CD4-positive, alpha-beta memory T cell (primary cell): ENCODE measurements around the gene ABCB9. TPM values are rescaled to one million over a fixed set of nuclear protein-coding genes. Genes with fewer than 3 reads are reported as not detected.

Experiments
- CTCF ChIA-PET: fragments of 350-600 bp; sonication (Branson Sonifier 250); formaldehyde crosslinking; loops from one replicate; lab custom pipeline; 2021; ENCODE audit warnings: inconsistent platforms; ENCODE audit not compliant: partially characterized antibody; lab: Charles Lee
- POLR2A ChIA-PET: fragments of 350-600 bp; sonication (Branson Sonifier 250); formaldehyde crosslinking; loops from one replicate; lab custom pipeline; 2021; ENCODE audit not compliant: partially characterized antibody; lab: Charles Lee
- DNase-seq, 5 donors: peaks; one replicate each; pipeline versions ENCODE4 v3.0.0 to v3.0.0-alpha.2; 2020 to 2022; ENCODE audit warnings: mixed read lengths in 1 of 5
- H3K27ac ChIP-seq: one replicate; pipeline ENCODE4 v1.7.0; 2013; ENCODE audit warnings: low read depth, low read length
- H3K27me3 ChIP-seq: 2 replicates; pipeline ENCODE4 v1.7.0; 2013; ENCODE audit warnings: mild to moderate bottlenecking, low read length, moderate library complexity; ENCODE audit not compliant: insufficient read depth
- H3K36me3 ChIP-seq: 2 replicates; pipeline ENCODE4 v1.7.0; 2013; ENCODE audit warnings: mild to moderate bottlenecking, low read length, moderate library complexity; ENCODE audit not compliant: insufficient read depth
- H3K4me1 ChIP-seq: 2 replicates; pipeline ENCODE4 v1.7.0; 2013; ENCODE audit warnings: mild to moderate bottlenecking, low read length, moderate library complexity; ENCODE audit not compliant: insufficient read depth
- H3K4me3 ChIP-seq, 2 donors: one replicate each; pipeline ENCODE4 v1.7.0; 2013; ENCODE audit warnings: low read length in 2 of 2, mild to moderate bottlenecking in 1 of 2
- H3K9me3 ChIP-seq, 2 donors: one replicate each; pipeline ENCODE4 v1.7.0; 2013; ENCODE audit warnings: low read length in 2 of 2, control low read depth in 1 of 2; ENCODE audit not compliant: control insufficient read depth in 1 of 2
- H3K27ac Mint-ChIP-seq, 7 donors: one replicate each; pipeline ENCODE4 v1.8.0; 2020 to 2021; ENCODE audit warnings: mixed read lengths in 7 of 7, mild to moderate bottlenecking in 6 of 7, inconsistent platforms in 3 of 7, moderate library complexity in 3 of 7
- H3K27me3 Mint-ChIP-seq, 2 donors: one replicate each; pipeline ENCODE4 v1.8.0; 2020 to 2021; ENCODE audit warnings: mixed read lengths in 2 of 2
- H3K36me3 Mint-ChIP-seq, 2 donors: one replicate each; pipeline ENCODE4 v1.8.0; 2020 to 2021; ENCODE audit warnings: mixed read lengths in 2 of 2, inconsistent platforms in 1 of 2, mild to moderate bottlenecking in 1 of 2
- H3K4me1 Mint-ChIP-seq, 4 donors: one replicate each; pipeline ENCODE4 v1.8.0; 2020 to 2021; ENCODE audit warnings: mixed read lengths in 4 of 4, mild to moderate bottlenecking in 1 of 4
- H3K4me3 Mint-ChIP-seq, 8 donors: one replicate each; pipeline ENCODE4 v1.8.0; 2020 to 2021; ENCODE audit warnings: mixed read lengths in 8 of 8, mild to moderate bottlenecking in 7 of 8, moderate library complexity in 6 of 8, inconsistent platforms in 3 of 8
- H3K9me3 Mint-ChIP-seq, 8 donors: one replicate each; pipeline ENCODE4 v1.8.0; 2020 to 2021; ENCODE audit warnings: mixed read lengths in 8 of 8, mild to moderate bottlenecking in 5 of 8, inconsistent platforms in 3 of 8, moderate library complexity in 1 of 8
- intact Hi-C: fragments of 100-400 bp; cut with micrococcal nuclease; formaldehyde crosslinking; loops from one replicate; pipeline ENCODE4 v1.15.1; 2023
- polyA plus RNA-seq, 2 donors: library from polyadenylated mRNA; unstranded; fragments of 300-500 nt; fragmentation: Illumina TruSeq; gene quantifications; one replicate each; pipeline ENCODE4 v1.2.3, GENCODE V29; 2021
- total RNA-seq, 2 experiments: library from RNA; stranded (reverse); gene quantifications; one replicate each; pipeline ENCODE4 v1.2.3, GENCODE V29; 2021

Gene ABCB9
- total and polyA plus RNA-seq, 4 experiments from 2014 or later, result 0.81 to 7.1 (median 3.8) TPM

- Mint-ChIP-seq H3K27me3 (no peaks in the 10 kb centered on the region), H3K36me3 (peaks cover 0 to 21% of the 10 kb centered on the region in 2 donors), H3K4me3 (peak overlapping the region; percentile 81 to 90 (median 88)), H3K27ac (peak overlapping the region; percentile 57 to 88 (median 83)), H3K4me1 (peaks cover 18 to 66% (median 45%) of the 10 kb centered on the region in 4 donors), H3K9me3 (peaks cover 0 to 4% (median 0%) of the 10 kb centered on the region in 8 donors)
- Histone ChIP-seq H3K27me3 (no peaks in the 10 kb centered on the region), H3K36me3 (peaks cover 22% of the 10 kb centered on the region), H3K9me3 (no peaks in the 10 kb centered on the region), H3K4me1 (peaks cover 71% of the 10 kb centered on the region), H3K27ac (peak overlapping the region; percentile 68), H3K4me3 (peak overlapping the region; percentile 78 to 83)
- intact Hi-C loops, result no loop called here
- CTCF ChIA-PET, result interaction anchor here (1.6 to 2.4 kb wide), 2 partner anchors 94 to 257 kb away, joined by 4 to 10 read pairs; no protein-coding TSS in a partner anchor
- POLR2A ChIA-PET, result interaction anchor here (0.8 to 2.6 kb wide), 7 partner anchors 11 to 385 kb away, joined by 3 to 18 read pairs (median 4); partner anchors contain the start of genes ABCB9, MPHOSPH9 and MTRFR
- DNase-seq, result no peak
These were observed 14.8 kb upstream of the ABCB9 start for GRCh38 chr12:122981036-122981471.

GRCh38 chr12:122980183-122981035 lies 14.1 kb upstream of the ABCB9 start, which contains the start of gene ARL6IP4:
TSS of gene ARL6IP4 (plus strand) at chr12:122980681. CDS start at chr12:122981140, 459 bp downstream.
- peaks cover 0 to 4% (median 0%) of the 10 kb centered on the region in 8 donors for H3K9me3 Mint-ChIP-seq
- peaks cover 0 to 25% of the 10 kb centered on the region in 2 donors for H3K36me3 Mint-ChIP-seq
- ChIA-PET CTCF (interaction anchor here (1.4 to 2.4 kb wide), 3 partner anchors 95 to 258 kb away, joined by 4 to 10 read pairs (median 4); partner anchors contain the start of gene MTRFR), POLR2A (interaction anchor here (0.7 to 2.6 kb wide), 14 partner anchors 9 to 258 kb away, joined by 3 to 18 read pairs (median 4); partner anchors contain the start of genes ABCB9, HIP1R, MPHOSPH9 and MTRFR)
- H3K27me3 Mint-ChIP-seq, result no peaks in the 10 kb centered on the region
- peak; percentile 56 to 71 (median 64) for DNase-seq
- Histone ChIP-seq H3K9me3 (no peaks in the 10 kb centered on the region), H3K27ac (peak within 1 kb of the TSS; percentile 68), H3K4me1 (peaks cover 77% of the 10 kb centered on the region), H3K36me3 (peaks cover 22% of the 10 kb centered on the region), H3K4me3 (peak within 1 kb of the TSS; percentile 78 to 83), H3K27me3 (no peaks in the 10 kb centered on the region)
- H3K4me3 Mint-ChIP-seq, result peak within 1 kb of the TSS; percentile 87 to 94 (median 90)
- intact Hi-C loops, result no loop called here
- H3K27ac Mint-ChIP-seq, result peak within 1 kb of the TSS; percentile 88 to 91 (median 90)
- H3K4me1 Mint-ChIP-seq, result peaks cover 18 to 72% (median 50%) of the 10 kb centered on the region in 4 donors

- Mint-ChIP-seq H3K36me3 (peaks cover 0 to 28% of the 10 kb centered on the region in 2 donors), H3K4me1 (peaks cover 18 to 76% (median 51%) of the 10 kb centered on the region in 4 donors), H3K27ac (peak overlapping the region; percentile 64 to 91 (median 90)), H3K4me3 (peak overlapping the region; percentile 87 to 94 (median 90)), H3K27me3 (no peaks in the 10 kb centered on the region), H3K9me3 (peaks cover 0 to under 1% (median 0%) of the 10 kb centered on the region in 8 donors)
- intact Hi-C loops, result loop anchor here (10.0 kb wide), 1 partner anchor 455 kb away; the partner anchor contains the start of genes KNTC1 and RSRC2
- no peaks in the 10 kb centered on the region for H3K27me3 ChIP-seq
- ChIA-PET CTCF (interaction anchor here (1.4 to 2.4 kb wide), 3 partner anchors 95 to 258 kb away, joined by 4 to 10 read pairs (median 4); partner anchors contain the start of gene MTRFR), POLR2A (interaction anchor here (0.7 to 2.6 kb wide), 14 partner anchors 8 to 258 kb away, joined by 3 to 18 read pairs (median 4); partner anchors contain the start of genes ABCB9, HIP1R, MPHOSPH9 and MTRFR)
- peak overlapping the region; percentile 68 for H3K27ac ChIP-seq
- peaks cover 22% of the 10 kb centered on the region for H3K36me3 ChIP-seq
- peak overlapping the region; percentile 70 to 83 for H3K4me3 ChIP-seq
- peaks cover 77% of the 10 kb centered on the region for H3K4me1 ChIP-seq
- no peak for DNase-seq
- H3K9me3 ChIP-seq, result no peaks in the 10 kb centered on the region
These were observed 13.6 kb upstream of the ABCB9 start for GRCh38 chr12:122979908-122980182.

GRCh38 chr12:122979001-122979907 lies 13.0 kb upstream of the ABCB9 start:
- Mint-ChIP-seq H3K9me3 (peaks cover 0 to 3% (median 0%) of the 10 kb centered on the region in 8 donors), H3K27me3 (no peaks in the 10 kb centered on the region), H3K27ac (peak overlapping the region in 3 of 7 donors; percentile 66 to 90 (median 88)), H3K4me1 (peaks cover 18 to 76% (median 51%) of the 10 kb centered on the region in 4 donors), H3K36me3 (peaks cover 0 to 30% of the 10 kb centered on the region in 2 donors), H3K4me3 (peak overlapping the region; percentile 87 to 94 (median 90))
- CTCF ChIA-PET, result interaction anchor here (1.4 to 2.4 kb wide), 3 partner anchors 96 to 259 kb away, joined by 4 to 10 read pairs (median 4); partner anchors contain the start of gene MTRFR
- POLR2A ChIA-PET, result interaction anchor here (0.5 to 2.6 kb wide), 14 partner anchors 10 to 604 kb away, joined by 3 to 18 read pairs (median 4); partner anchors contain the start of genes ABCB9, HIP1R, MPHOSPH9 and MTRFR
- peak overlapping the region; percentile 70 to 83 for H3K4me3 ChIP-seq
- no peak for DNase-seq
- no peaks in the 10 kb centered on the region for H3K9me3 ChIP-seq
- peaks cover 74% of the 10 kb centered on the region for H3K4me1 ChIP-seq
- H3K27me3 ChIP-seq, result no peaks in the 10 kb centered on the region
- intact Hi-C loops, result loop anchor here (10.0 kb wide), 1 partner anchor 454 kb away; the partner anchor contains the start of genes KNTC1 and RSRC2
- H3K36me3 ChIP-seq, result peaks cover 22% of the 10 kb centered on the region
- H3K27ac ChIP-seq, result peak overlapping the region; percentile 68

- peak overlapping the region in 5 of 8 donors; percentile 33 to 65 (median 55) for H3K4me3 Mint-ChIP-seq
- POLR2A ChIA-PET, result interaction anchor here (0.5 to 2.1 kb wide), 6 partner anchors 12 to 605 kb away, joined by 3 to 10 read pairs (median 3); partner anchors contain the start of genes ABCB9 and HIP1R
- CTCF ChIA-PET, result interaction anchor here (0.6 kb wide), 1 partner anchor 11 kb away, joined by 3 read pairs; no protein-coding TSS in a partner anchor
- peaks cover 0 to 28% of the 10 kb centered on the region in 2 donors for H3K36me3 Mint-ChIP-seq
- intact Hi-C loops, result loop anchor here (10.0 kb wide), 1 partner anchor 454 kb away; the partner anchor contains the start of genes KNTC1 and RSRC2
- Histone ChIP-seq H3K27ac (no peak overlapping the region), H3K4me1 (peaks cover 73% of the 10 kb centered on the region), H3K4me3 (no peak overlapping the region), H3K36me3 (peaks cover 22% of the 10 kb centered on the region), H3K9me3 (no peaks in the 10 kb centered on the region), H3K27me3 (no peaks in the 10 kb centered on the region)
- H3K27me3 Mint-ChIP-seq, result no peaks in the 10 kb centered on the region
- peaks cover 0 to 3% (median 0%) of the 10 kb centered on the region in 8 donors for H3K9me3 Mint-ChIP-seq
- H3K4me1 Mint-ChIP-seq, result peaks cover 18 to 74% (median 49%) of the 10 kb centered on the region in 4 donors
- no peak for DNase-seq
- H3K27ac Mint-ChIP-seq, result peak overlapping the region in 3 of 7 donors; percentile 57 to 98 (median 73)
These were observed 12.3 kb upstream of the ABCB9 start for GRCh38 chr12:122978507-122978955.
